ENCODE results near the gene MAP3K7CL.
A peak's percentile ranks its signal among the peaks of the same experiment; 100 is the strongest.

MAP3K7CL gene

GRCh38 chr21:29146726-29147125, 16.3 kb downstream of the MAP3K7CL start:
- no peak for TF ChIP-seq CTCF (IDR thresholded peaks at IDR 0.05; ENCODE audit: low read length, missing control alignments)
- H3K4me3 ChIP-seq (replicated peaks; ENCODE audit: low read depth, low read length) = no peak overlapping the region
- DNase-seq (ENCODE audit: low read depth) = no peak

- TF ChIP-seq CTCF (IDR thresholded peaks at IDR 0.05; ENCODE audit: low read length, missing control alignments) = no peak
- H3K4me3 ChIP-seq (replicated peaks; ENCODE audit: low read depth, low read length) = no peak overlapping the region
- DNase-seq (ENCODE audit: low read depth) = no peak
Measured at GRCh38 chr21:29148530-29148929, 18.1 kb downstream of the MAP3K7CL start.

- H3K4me3 ChIP-seq (replicated peaks; ENCODE audit: low read depth, low read length) = no peak overlapping the region
- TF ChIP-seq CTCF (IDR thresholded peaks at IDR 0.05; ENCODE audit: low read length, missing control alignments) = no peak
- DNase-seq (ENCODE audit: low read depth) = peak; percentile 56
Measured at GRCh38 chr21:29149808-29150425, 19.5 kb downstream of the MAP3K7CL start.

- DNase-seq (ENCODE audit: low read depth) = no peak
- TF ChIP-seq CTCF (IDR thresholded peaks at IDR 0.05; ENCODE audit: low read length, missing control alignments) = no peak
- H3K4me3 ChIP-seq (replicated peaks; ENCODE audit: low read depth, low read length) = no peak overlapping the region
Measured at GRCh38 chr21:29151931-29152330, 21.5 kb downstream of the MAP3K7CL start.

GRCh38 chr21:29152916-29153315, 22.5 kb downstream of the MAP3K7CL start:
- no peak for DNase-seq (ENCODE audit: low read depth)
- no peak for TF ChIP-seq CTCF (IDR thresholded peaks at IDR 0.05; ENCODE audit: low read length, missing control alignments)
- no peak overlapping the region for H3K4me3 ChIP-seq (replicated peaks; ENCODE audit: low read depth, low read length)

- TF ChIP-seq CTCF (IDR thresholded peaks at IDR 0.05; ENCODE audit: low read length, missing control alignments) = no peak
- H3K4me3 ChIP-seq (replicated peaks; ENCODE audit: low read depth, low read length) = no peak overlapping the region
- no peak for DNase-seq (ENCODE audit: low read depth)
Measured at GRCh38 chr21:29154270-29154669, 23.8 kb downstream of the MAP3K7CL start.

Data from fibroblast of pulmonary artery (primary cell).